Fibroblast of the aortic adventitia (primary cell): Measurements from ENCODE around the gene TAGLN2. TPM values are rescaled to one million over a fixed set of nuclear protein-coding genes. Genes with fewer than 3 reads are reported as not detected.

Experiments used
- DNase-seq: peaks from one replicate; pipeline ENCODE4 v3.0.0-alpha.2; 2010; ENCODE audit warnings: low read depth
- H3K4me3 ChIP-seq: 2 replicates; pipeline ENCODE4 v1.5.1; 2011; ENCODE audit warnings: low read depth, mild to moderate bottlenecking, control low read depth, low read length, moderate library complexity
- CTCF ChIP-seq: IDR thresholded peaks from 2 replicates; pipeline ENCODE4 v1.5.1; 2011; ENCODE audit warnings: mild to moderate bottlenecking, low read length, control low read depth, inconsistent platforms; ENCODE audit not compliant: insufficient read depth
- total RNA-seq: library from RNA; depleted of rRNA; stranded (reverse); fragments of >200 nt; gene quantifications from 2 replicates; pipeline ENCODE4 v1.2.3, GENCODE V29; 2012; ENCODE audit warnings: low replicate concordance

Gene TAGLN2
- total RNA-seq, 1 donor = 228 TPM

- H3K4me3 ChIP-seq = no peak overlapping the region
- DNase-seq = no peak
- TF ChIP-seq CTCF = no peak
These were observed 4.1 kb downstream of the TAGLN2 start for GRCh38 chr1:159921251-159921650.

GRCh38 chr1:159920651-159921050, 4.7 kb downstream of the TAGLN2 start:
- no peak for DNase-seq
- no peak overlapping the region for H3K4me3 ChIP-seq
- no peak for TF ChIP-seq CTCF

- no peak overlapping the region for H3K4me3 ChIP-seq
- no peak for DNase-seq
- no peak for TF ChIP-seq CTCF
These were observed 5.1 kb downstream of the TAGLN2 start for GRCh38 chr1:159920202-159920601.

GRCh38 chr1:159919236-159919865, 6.0 kb downstream of the TAGLN2 start:
- TF ChIP-seq CTCF = no peak
- no peak for DNase-seq
- H3K4me3 ChIP-seq = no peak overlapping the region

GRCh38 chr1:159918352-159919200, 6.7 kb downstream of the TAGLN2 start:
- H3K4me3 ChIP-seq = no peak overlapping the region
- no peak for TF ChIP-seq CTCF
- no peak for DNase-seq

GRCh38 chr1:159917533-159918351, 7.6 kb downstream of the TAGLN2 start:
- H3K4me3 ChIP-seq = no peak overlapping the region
- DNase-seq = no peak
- TF ChIP-seq CTCF = no peak
